HepG2 (cell line): ENCODE data around the gene NUCB1. TPM values are rescaled to one million over a fixed set of nuclear protein-coding genes. Genes with fewer than 3 reads are reported as not detected.
A peak's percentile ranks its signal among the peaks of the same experiment; 100 is the strongest.

ENCODE experiments used
- CENPT ChIP-seq: sonication (generic); formaldehyde crosslinking; IDR thresholded peaks from 2 replicates; pipeline ENCODE4 v1.8.0; 2022; ENCODE audit warnings: low read depth, mild to moderate bottlenecking, moderate library complexity, missing genetic modification reagents
- DR1 ChIP-seq: sonication (generic); formaldehyde crosslinking; IDR thresholded peaks from 2 replicates; pipeline ENCODE4 v1.8.0; 2021; ENCODE audit warnings: mild to moderate bottlenecking, missing genetic modification reagents, inconsistent platforms
- E2F2 ChIP-seq: sonication (generic); formaldehyde crosslinking; IDR thresholded peaks from 2 replicates; pipeline ENCODE4 v1.4.0; 2020; ENCODE audit warnings: missing genetic modification reagents, borderline replicate concordance
- FOXO4 ChIP-seq: sonication (generic); formaldehyde crosslinking; conservative IDR thresholded peaks from 2 replicates; pipeline ENCODE4 v1.8.1; 2023; ENCODE audit warnings: missing genetic modification reagents
- RFXAP ChIP-seq: sonication (generic); formaldehyde crosslinking; IDR thresholded peaks from 2 replicates; pipeline ENCODE4 v1.4.0; 2020; ENCODE audit warnings: missing genetic modification reagents, borderline replicate concordance
- RNF2 ChIP-seq: fragments of 450-650 bp; conservative IDR thresholded peaks from 2 replicates; pipeline ENCODE4 v1.6.1; 2016; ENCODE audit warnings: low read depth
- RNF219 ChIP-seq: sonication (generic); formaldehyde crosslinking; IDR thresholded peaks from 2 replicates; pipeline ENCODE4 v1.5.0; 2020; ENCODE audit warnings: mild to moderate bottlenecking, missing genetic modification reagents
- SUZ12 ChIP-seq: fragments of 150-350 bp; IDR thresholded peaks from 2 replicates; pipeline ENCODE4 v1.6.1; 2014; ENCODE audit warnings: low read depth, low read length
- TRIM24 ChIP-seq: sonication (generic); formaldehyde crosslinking; IDR thresholded peaks from 2 replicates; pipeline ENCODE4 v1.8.0; 2022; ENCODE audit warnings: mild to moderate bottlenecking, missing genetic modification reagents
- YY1 ChIP-seq: IDR thresholded peaks from 2 replicates; pipeline ENCODE4 v1.6.1; 2011; ENCODE audit warnings: low read length, low read depth, moderate library complexity, mild to moderate bottlenecking; ENCODE audit not compliant: insufficient read depth, insufficient replicate concordance
- ZBTB7A ChIP-seq: sonication (generic); formaldehyde crosslinking; IDR thresholded peaks from 2 replicates; pipeline ENCODE4 v1.8.0; 2022; ENCODE audit warnings: mild to moderate bottlenecking, missing genetic modification reagents
- ZMAT3 ChIP-seq: sonication (generic); formaldehyde crosslinking; conservative IDR thresholded peaks from 2 replicates; pipeline ENCODE4 v1.7.0; 2021; ENCODE audit warnings: missing genetic modification reagents
- ZNF335 ChIP-seq: sonication (generic); formaldehyde crosslinking; IDR thresholded peaks from 2 replicates; pipeline ENCODE4 v1.4.0; 2020; ENCODE audit warnings: missing genetic modification reagents
- ZNF574 ChIP-seq: sonication (generic); formaldehyde crosslinking; IDR thresholded peaks from 2 replicates; pipeline ENCODE4 v1.4.0; 2020; ENCODE audit warnings: missing genetic modification reagents
- ZNF580 ChIP-seq: IDR thresholded peaks from 2 replicates; pipeline ENCODE4 v1.6.1; 2016; ENCODE audit warnings: low read depth, borderline replicate concordance
- polyA plus RNA-seq, 8 experiments: library from polyadenylated mRNA; depleted of rRNA in 3 of 8; stranded (reverse) in 7 of 8; unstranded in 1 of 8; fragments of >200 nt; fragmentation: Illumina TruSeq in 4 of 8; extraction: Trizol in 4 of 8; gene quantifications; 2 replicates each; pipeline versions ENCODE4 v1.2.1 to v1.2.3, GENCODE V29; 2011 to 2016; ENCODE audit warnings: low read depth in 4 of 8, missing spikeins in 1 of 8, mixed read lengths in 1 of 8; ENCODE audit not compliant: insufficient read depth in 1 of 8
- total RNA-seq, 5 experiments: library from RNA; depleted of rRNA; stranded (reverse); fragments of >200 nt; fragmentation: Illumina TruSeq; extraction: Trizol; gene quantifications; 2 replicates each; pipeline ENCODE4 v1.2.3, GENCODE V29; 2016; ENCODE audit warnings: low read depth in 1 of 5

NUCB1 gene
- total and polyA plus RNA-seq, 2 of the 13 experiments (the other 11 are each of a cell fraction or from before 2014, with no cell fraction given) = 82.3 to 106 TPM

GRCh38 chr19:48881741-48882657 is 18.1 kb upstream of the NUCB1 start (continued):
- TF ChIP-seq E2F2 (CRISPR knock-in tag) = no peak
- TF ChIP-seq SUZ12 = peak; percentile 77
- TF ChIP-seq FOXO4 = no peak
- no peak for TF ChIP-seq RNF2
- no peak for TF ChIP-seq ZNF574 (CRISPR knock-in tag)
- TF ChIP-seq RFXAP (CRISPR knock-in tag) = no peak
- no peak for TF ChIP-seq TRIM24 (CRISPR knock-in tag)
- no peak for TF ChIP-seq ZNF580
- no peak for TF ChIP-seq ZMAT3
- TF ChIP-seq YY1 = peak; percentile 20
- no peak for TF ChIP-seq RNF219 (CRISPR knock-in tag)
- no peak for TF ChIP-seq DR1
- no peak for TF ChIP-seq CENPT (CRISPR knock-in tag)
- no peak for TF ChIP-seq ZNF335 (CRISPR knock-in tag)
- TF ChIP-seq ZBTB7A (CRISPR knock-in tag) = no peak
- TF ChIP-seq, all 625 proteins: peak for 12
